Globus pallidus (tissue), 1 donor: Measurements from ENCODE around the gene SEC14L5.
A peak's percentile ranks its signal among the peaks of the same experiment; 100 is the strongest.
"Not testable (repeated sequence)": the region's sequence is repeated elsewhere in the genome, so short reads cannot be mapped to it uniquely, and the experiment has no call there.

ENCODE experiments used
- DNase-seq: peaks from one replicate; pipeline ENCODE4 v3.0.0-alpha.2; 2015; ENCODE audit warnings: low spot score

SEC14L5 gene

GRCh38 chr16:4957720-4958509 lies at the start of gene SEC14L5:
Gene SEC14L5, plus strand, starts transcription at chr16:4958330. Its CDS starts 994 bp downstream, at chr16:4959324.
- DNase-seq: peak; percentile 99

- no peak for DNase-seq
Measured at GRCh38 chr16:4908854-4909401, 49.2 kb upstream of the SEC14L5 start.

GRCh38 chr16:4909825-4910224 lies 48.3 kb upstream of the SEC14L5 start:
- DNase-seq: no peak

- DNase-seq: no peak
Measured at GRCh38 chr16:4910828-4911227, 47.3 kb upstream of the SEC14L5 start.

GRCh38 chr16:4911970-4912386 lies 46.2 kb upstream of the SEC14L5 start:
- DNase-seq: no peak

GRCh38 chr16:4913130-4913773 lies 44.9 kb upstream of the SEC14L5 start:
- DNase-seq: no peak

- DNase-seq: no peak
Measured at GRCh38 chr16:4913774-4914525, 44.2 kb upstream of the SEC14L5 start.

- DNase-seq: no peak
Measured at GRCh38 chr16:4914528-4915225, 43.5 kb upstream of the SEC14L5 start.

- DNase-seq: no peak
Measured at GRCh38 chr16:4915226-4915761, 42.8 kb upstream of the SEC14L5 start.

- no peak for DNase-seq
Measured at GRCh38 chr16:4917117-4917516, 41.0 kb upstream of the SEC14L5 start.

GRCh38 chr16:4918781-4919251 lies 39.3 kb upstream of the SEC14L5 start:
- no peak for DNase-seq

GRCh38 chr16:4920826-4921225 lies 37.3 kb upstream of the SEC14L5 start:
- DNase-seq: no peak

GRCh38 chr16:4922721-4923342 lies 35.3 kb upstream of the SEC14L5 start:
- no peak for DNase-seq

- no peak for DNase-seq
Measured at GRCh38 chr16:4923853-4924252, 34.3 kb upstream of the SEC14L5 start.

GRCh38 chr16:4924593-4925292 lies 33.4 kb upstream of the SEC14L5 start:
- no peak for DNase-seq

- no peak for DNase-seq
Measured at GRCh38 chr16:4925293-4925607, 32.9 kb upstream of the SEC14L5 start.

GRCh38 chr16:4925791-4926190 lies 32.3 kb upstream of the SEC14L5 start:
- DNase-seq: no peak

GRCh38 chr16:4926928-4927327 lies 31.2 kb upstream of the SEC14L5 start:
- DNase-seq: no peak

GRCh38 chr16:4927661-4928060 lies 30.5 kb upstream of the SEC14L5 start:
- no peak for DNase-seq

GRCh38 chr16:4928227-4928626 lies 29.9 kb upstream of the SEC14L5 start:
- no peak for DNase-seq

GRCh38 chr16:4929619-4930018 lies 28.5 kb upstream of the SEC14L5 start:
- not testable (repeated sequence) for DNase-seq
